Measurements from ENCODE around the gene CFAP61.

DNA sequence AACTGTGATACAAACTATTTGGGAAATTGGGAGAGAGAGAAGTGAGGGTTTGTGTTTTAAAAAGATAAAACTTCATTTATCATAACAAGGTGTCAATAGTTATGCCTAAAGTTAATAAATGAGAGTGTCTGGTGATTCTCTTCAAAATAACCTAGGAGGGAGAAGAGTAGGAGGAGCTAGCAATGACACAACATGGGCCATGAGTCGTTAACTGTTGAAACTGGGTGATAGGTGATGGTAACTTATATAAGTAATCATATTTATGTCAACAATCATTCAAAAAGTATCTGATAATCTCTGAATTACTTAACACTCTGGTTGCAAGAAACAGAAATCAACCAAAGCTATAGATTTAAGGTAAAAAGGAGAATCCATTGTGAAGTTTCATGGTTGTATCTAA lies 268.8 kb downstream of the CFAP61 start:
- TF ChIP-seq CTCF (IDR thresholded peaks at IDR 0.05) (no peak), POLR2A (IDR thresholded peaks at IDR 0.05) (no peak)
